GM12892 (cell line): ENCODE data around the gene ZNF142.

Experiments
- DNase-seq: peaks from one replicate; pipeline ENCODE4 v3.0.0; 2011; ENCODE audit not compliant: insufficient read length
- FAIRE-seq: peaks from 2 replicates; lab custom pipeline; 2011; peaks lifted over from hg19 to GRCh38; lab: Jason Lieb, UNC
- POLR2A ChIP-seq: IDR thresholded peaks from 2 replicates; pipeline ENCODE4 v1.6.1; 2011; ENCODE audit warnings: low read depth, low read length, control low read depth
- POLR2AphosphoS5 ChIP-seq: IDR thresholded peaks from 2 replicates; pipeline ENCODE4 v1.6.1; 2011; ENCODE audit warnings: low read depth, low read length, control low read depth
- TAF1 ChIP-seq: IDR thresholded peaks from 2 replicates; pipeline ENCODE4 v1.6.1; 2011; ENCODE audit warnings: low read depth, mild to moderate bottlenecking, control low read depth, low read length, borderline replicate concordance

Gene ZNF142

DNA sequence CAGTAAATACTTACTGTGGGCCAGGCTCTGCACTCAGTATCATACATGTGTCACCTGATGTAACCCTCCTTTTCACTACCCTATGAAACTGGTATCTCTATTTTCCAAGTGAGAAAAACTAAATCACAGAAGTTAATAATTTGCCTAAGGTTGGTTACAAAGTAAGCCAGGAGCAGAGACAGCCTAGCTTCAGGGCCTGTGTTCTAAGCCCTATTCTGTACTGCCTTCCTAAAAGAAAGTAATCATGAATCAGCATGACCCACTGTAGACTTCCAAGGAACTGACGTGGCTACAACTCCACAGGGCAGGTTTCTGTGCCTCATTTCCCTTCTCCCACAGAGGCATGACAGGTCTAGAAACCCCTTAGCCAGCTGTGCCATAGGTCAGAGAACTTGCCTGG, 14.3 kb downstream of the ZNF142 start:
- TF ChIP-seq POLR2A (no peak), POLR2AphosphoS5 (no peak), TAF1 (no peak)
- DNase-seq = no peak
- no peak for FAIRE-seq

GRCh38 chr2:218644721-218645120, 14.7 kb downstream of the ZNF142 start:
- FAIRE-seq = no peak
- TF ChIP-seq TAF1 (no peak), POLR2A (no peak), POLR2AphosphoS5 (no peak)
- DNase-seq = no peak

DNA sequence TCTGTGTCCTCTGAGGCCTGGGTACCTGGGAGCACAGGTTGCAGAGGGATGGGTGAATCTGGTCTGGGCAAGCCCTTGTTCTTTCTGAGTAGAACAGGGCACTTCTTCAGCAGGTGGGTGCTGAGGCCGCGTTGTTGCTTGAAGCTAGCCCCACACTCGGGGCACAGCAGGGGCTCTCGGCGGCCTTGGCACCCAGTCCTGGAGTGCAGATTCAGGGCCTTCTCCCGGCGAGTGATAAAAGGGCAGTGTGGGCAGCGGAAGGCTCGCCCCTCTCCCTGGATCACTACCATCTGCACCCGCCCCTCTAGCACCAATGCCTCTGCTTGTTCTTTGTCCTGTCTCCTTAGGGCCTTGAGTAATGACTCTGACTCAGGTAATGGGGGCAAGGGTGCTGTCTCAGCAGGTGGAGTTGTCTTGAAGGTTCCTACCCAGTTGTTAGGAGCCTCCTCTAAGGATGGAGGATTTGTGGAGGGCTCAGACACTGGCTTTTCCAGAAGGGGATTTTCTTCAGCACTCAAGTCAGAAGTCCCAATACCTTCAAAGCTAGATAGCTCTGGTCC, 15.6 kb downstream of the ZNF142 start:
- TF ChIP-seq POLR2AphosphoS5 (no peak), TAF1 (no peak), POLR2A (no peak)
- FAIRE-seq (no peak), DNase-seq (no peak)

DNA sequence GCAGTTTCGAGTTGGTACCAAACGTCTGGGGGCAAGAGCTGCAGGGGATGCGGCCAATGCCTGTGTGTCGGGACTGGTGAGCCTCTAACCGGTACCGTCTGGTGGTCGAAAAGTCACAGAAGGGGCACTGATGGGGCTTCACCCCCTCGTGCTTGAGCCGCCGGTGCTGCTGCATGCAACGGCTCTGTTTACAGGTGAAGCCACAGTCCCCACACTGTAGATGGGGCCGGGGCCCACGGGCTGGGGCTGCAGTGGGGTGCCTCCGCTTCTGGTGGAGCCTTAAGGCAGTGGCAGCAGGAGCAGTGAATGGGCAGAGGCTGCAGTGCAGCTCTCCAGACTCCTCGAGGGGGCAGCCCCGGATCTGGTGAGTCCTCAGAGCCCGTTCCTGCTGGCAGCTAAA, 16.6 kb downstream of the ZNF142 start:
- TF ChIP-seq POLR2A (no peak), POLR2AphosphoS5 (no peak), TAF1 (no peak)
- no peak for FAIRE-seq
- no peak for DNase-seq

DNA sequence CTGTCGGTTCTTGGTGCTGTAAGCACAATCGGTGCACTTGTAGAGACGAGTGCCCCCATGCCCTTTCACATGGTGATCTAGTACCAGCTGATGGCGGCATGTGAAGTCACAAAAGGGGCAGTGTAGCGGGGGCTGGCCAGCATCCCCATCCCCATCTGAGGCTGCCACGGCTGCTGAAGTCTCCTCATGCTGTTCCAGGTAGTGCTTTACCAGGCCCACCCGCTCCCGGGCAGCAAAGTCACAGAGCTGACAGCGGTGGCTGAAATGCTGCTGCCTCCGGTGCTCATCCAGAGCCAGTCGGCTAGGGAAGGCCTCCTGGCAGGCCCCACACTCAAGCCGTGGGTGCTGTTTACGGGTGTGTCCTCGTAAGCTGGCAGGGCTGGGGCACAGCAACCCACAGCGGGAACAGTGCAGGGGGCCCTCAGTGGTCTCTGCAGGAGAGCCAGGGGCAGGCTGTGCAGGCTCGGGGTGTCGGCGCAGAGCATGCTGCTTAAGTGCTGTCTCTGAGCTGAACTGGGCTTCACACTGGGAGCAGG, 17.2 kb downstream of the ZNF142 start:
- DNase-seq = no peak
- no peak for FAIRE-seq
- TF ChIP-seq POLR2A (no peak), TAF1 (no peak), POLR2AphosphoS5 (no peak)

GRCh38 chr2:218638372-218638771, 21.1 kb downstream of the ZNF142 start:
- TF ChIP-seq POLR2AphosphoS5 (no peak), POLR2A (no peak), TAF1 (no peak)
- FAIRE-seq = no peak

GRCh38 chr2:218635719-218636118, 23.7 kb downstream of the ZNF142 start:
- TF ChIP-seq TAF1 (no peak), POLR2AphosphoS5 (no peak), POLR2A (no peak)
- DNase-seq (no peak), FAIRE-seq (no peak)

More at GRCh38 chr2:218638372-218638771, 21.1 kb downstream of the ZNF142 start:
- DNase-seq = no peak

DNA sequence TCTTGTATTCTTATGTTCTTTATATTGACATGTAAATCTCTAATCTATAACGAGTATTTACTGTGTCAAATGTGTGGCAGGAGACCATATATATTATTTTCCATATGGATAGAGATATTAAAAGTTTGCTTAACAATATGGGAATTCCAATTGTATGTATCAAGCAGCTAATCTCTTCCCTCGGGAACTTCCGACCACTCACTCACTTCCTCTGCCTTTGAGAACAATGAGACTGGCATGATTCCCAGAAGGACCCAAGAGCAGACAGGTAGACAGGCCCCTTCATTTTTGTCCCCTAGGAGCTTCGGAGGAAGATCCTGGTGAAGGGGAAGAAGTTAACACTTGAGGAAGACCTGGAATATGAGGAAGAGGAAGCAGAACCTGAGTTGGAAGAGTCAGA, 27.6 kb downstream of the ZNF142 start:
- no peak for FAIRE-seq
- TF ChIP-seq POLR2AphosphoS5 (no peak), POLR2A (no peak), TAF1 (no peak)
- DNase-seq = no peak

- DNase-seq (no peak), FAIRE-seq (no peak)
- no peak for TF ChIP-seq TAF1
- TF ChIP-seq POLR2A = no peak
- no peak for TF ChIP-seq POLR2AphosphoS5
These were observed 31.5 kb downstream of the ZNF142 start for GRCh38 chr2:218627939-218628338.

GRCh38 chr2:218626369-218626768, 33.1 kb downstream of the ZNF142 start:
- TF ChIP-seq TAF1 (no peak), POLR2A (no peak), POLR2AphosphoS5 (no peak)
- DNase-seq (no peak), FAIRE-seq (no peak)

DNA sequence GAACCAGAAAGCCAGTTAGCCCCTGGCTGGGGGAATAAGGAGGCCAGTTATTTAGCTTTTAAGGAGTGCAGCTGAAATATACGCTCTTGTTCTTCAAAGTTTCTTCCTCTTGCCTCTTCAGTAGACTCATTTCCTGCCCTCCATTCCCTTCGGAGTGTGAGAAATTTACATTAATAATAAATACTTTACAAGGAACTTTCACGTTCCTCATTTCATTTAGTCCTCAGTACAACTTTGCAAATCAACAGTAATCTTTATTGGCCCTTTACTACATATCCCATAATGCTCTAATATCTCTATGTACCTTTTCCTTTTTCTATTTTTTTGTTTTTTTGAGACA, 36.1 kb downstream of the ZNF142 start:
- no peak for DNase-seq
- no peak for TF ChIP-seq TAF1
- TF ChIP-seq POLR2A = no peak
- no peak for TF ChIP-seq POLR2AphosphoS5
- FAIRE-seq = no peak

GRCh38 chr2:218622606-218623365, 36.6 kb downstream of the ZNF142 start:
- FAIRE-seq (no peak), DNase-seq (no peak)

More at GRCh38 chr2:218622606-218623365, 36.6 kb downstream of the ZNF142 start:
- TF ChIP-seq POLR2AphosphoS5 = no peak
- no peak for TF ChIP-seq POLR2A
- no peak for TF ChIP-seq TAF1
